Panc1 (cell line): ENCODE results near the gene HOXA9. TPM values are rescaled to one million over a fixed set of nuclear protein-coding genes. Genes with fewer than 3 reads are reported as not detected.

Source experiments
- ATAC-seq: fragments of 200-7000 bp; cut with Tn5 transposase; 2 replicates; pipeline ENCODE4 v1.9.1; 2020; ENCODE audit warnings: mild to moderate bottlenecking, moderate library complexity
- BruUV-seq: library from RNA; stranded (reverse); fragments of 400-500 nt; replicated peaks from 2 replicates; lab custom pipeline; 2021; lab: Mats Ljungman, UMichigan
- CTCF ChIA-PET: fragments of 300-600 bp; sonication (Branson Sonifier 250); formaldehyde crosslinking; loops from one replicate; lab custom pipeline; 2022; ENCODE audit warnings: antibody characterized with exemption; lab: Charles Lee
- POLR2A ChIA-PET: fragments of 300-600 bp; sonication (Branson Sonifier 250); formaldehyde crosslinking; loops from one replicate; lab custom pipeline; 2022; ENCODE audit warnings: antibody characterized with exemption; lab: Charles Lee
- DNase-seq: peaks from one replicate; pipeline ENCODE4 v3.0.0-alpha.2; 2010; ENCODE audit warnings: low read depth, low spot score
- H3K27ac ChIP-seq: 2 replicates; pipeline ENCODE4 v1.5.1; 2011; ENCODE audit warnings: mild to moderate bottlenecking, low read length, inconsistent platforms
- H3K27me3 ChIP-seq: fragments of 200-500 bp; sonication (Bioruptor generic); 2 replicates; pipeline ENCODE4 v1.6.0; 2014; ENCODE audit warnings: low read length, inconsistent platforms; ENCODE audit not compliant: control insufficient read depth, insufficient read depth
- H3K36me3 ChIP-seq: fragments of 200-500 bp; sonication (Bioruptor generic); 2 replicates; pipeline ENCODE4 v1.5.1; 2014; ENCODE audit warnings: inconsistent platforms, mild to moderate bottlenecking, low read length, moderate library complexity; ENCODE audit not compliant: control insufficient read depth, insufficient read depth
- H3K4me1 ChIP-seq: 2 replicates; pipeline ENCODE4 v1.5.1; 2011; ENCODE audit warnings: inconsistent platforms, mild to moderate bottlenecking, low read length, moderate library complexity; ENCODE audit not compliant: control insufficient read depth, insufficient read depth
- H3K4me3 ChIP-seq, 2 experiments: 2 replicates each; pipeline ENCODE4 v1.5.1; 2011 to 2012; ENCODE audit warnings: low read depth in 2 of 2, low read length in 2 of 2, mild to moderate bottlenecking in 2 of 2, inconsistent platforms in 1 of 2, moderate library complexity in 1 of 2
- H3K9me3 ChIP-seq: fragments of 200-500 bp; sonication (Bioruptor generic); 2 replicates; pipeline ENCODE4 v1.5.1; 2014; ENCODE audit warnings: low read depth, mild to moderate bottlenecking, inconsistent platforms, low read length, moderate library complexity; ENCODE audit not compliant: control insufficient read depth, insufficient read depth
- CTCF ChIP-seq: fragments of 450-650 bp; IDR thresholded peaks from 2 replicates; pipeline ENCODE4 v1.5.1; 2017; ENCODE audit warnings: mild to moderate bottlenecking
- POLR2AphosphoS5 ChIP-seq: IDR thresholded peaks from 2 replicates; pipeline ENCODE4 v1.6.1; 2012; ENCODE audit warnings: mild to moderate bottlenecking, low read depth, low read length, moderate library complexity
- SIN3A ChIP-seq: IDR thresholded peaks from 2 replicates; pipeline ENCODE4 v1.6.1; 2012; ENCODE audit warnings: low read depth, mild to moderate bottlenecking, low read length, moderate library complexity, borderline replicate concordance; ENCODE audit not compliant: insufficient read depth
- TCF7L2 ChIP-seq: IDR thresholded peaks from 2 replicates; pipeline ENCODE4 v1.6.1; 2011; ENCODE audit warnings: mild to moderate bottlenecking, low read depth, low read length, inconsistent platforms
- in situ Hi-C: cut with HindIII; loops from 2 replicates; pipeline ENCODE4 v1.10.0; 2016; ENCODE audit warnings: low sequenced_read_pairs, low pct_unique_long_range_greater_than_20kb
- intact Hi-C: fragments of 100-400 bp; cut with micrococcal nuclease; formaldehyde crosslinking; loops from one replicate; pipeline ENCODE4 v1.10.0; 2022; ENCODE audit not compliant: unreplicated experiment
- total RNA-seq: library from RNA; stranded (reverse); gene quantifications from one replicate; pipeline ENCODE4 v1.2.1, GENCODE V29; 2021; ENCODE audit not compliant: unreplicated experiment
- TF ChIP-seq, protein P1 (sequence below), 2 experiments: IDR thresholded peaks; 2 replicates each; pipeline ENCODE4 v1.6.1; 2011 to 2012; ENCODE audit warnings: low read depth in 2 of 2, control low read depth in 1 of 2, low read length in 1 of 2, mild to moderate bottlenecking in 1 of 2, moderate library complexity in 1 of 2; ENCODE audit not compliant: insufficient read depth in 1 of 2

HOXA9 gene
- total RNA-seq, 1 experiment from 2014 or later, result not detected

- no peaks in the 10 kb centered on the region; the same call in 1 of the 2 replicates for H3K36me3 ChIP-seq
- no peak for DNase-seq
- H3K27ac ChIP-seq, result no peak overlapping the region
- H3K27me3 ChIP-seq, result no peaks in the 10 kb centered on the region
- intact Hi-C loops, result loop anchor here (2.0 to 5.0 kb wide), 2 partner anchors 477 to 782 kb away; no protein-coding TSS in a partner anchor
- H3K4me3 ChIP-seq, result no peak overlapping the region
- ATAC-seq, result no peak
- 0 out of 2 replicates have a peak, but pooled peaks cover 3% of the 10 kb centered on the region for H3K4me1 ChIP-seq
- TF ChIP-seq TCF7L2 (no peak), POLR2AphosphoS5 (no peak), CTCF (no peak), SIN3A (no peak)
- TF ChIP-seq, protein P1, sequence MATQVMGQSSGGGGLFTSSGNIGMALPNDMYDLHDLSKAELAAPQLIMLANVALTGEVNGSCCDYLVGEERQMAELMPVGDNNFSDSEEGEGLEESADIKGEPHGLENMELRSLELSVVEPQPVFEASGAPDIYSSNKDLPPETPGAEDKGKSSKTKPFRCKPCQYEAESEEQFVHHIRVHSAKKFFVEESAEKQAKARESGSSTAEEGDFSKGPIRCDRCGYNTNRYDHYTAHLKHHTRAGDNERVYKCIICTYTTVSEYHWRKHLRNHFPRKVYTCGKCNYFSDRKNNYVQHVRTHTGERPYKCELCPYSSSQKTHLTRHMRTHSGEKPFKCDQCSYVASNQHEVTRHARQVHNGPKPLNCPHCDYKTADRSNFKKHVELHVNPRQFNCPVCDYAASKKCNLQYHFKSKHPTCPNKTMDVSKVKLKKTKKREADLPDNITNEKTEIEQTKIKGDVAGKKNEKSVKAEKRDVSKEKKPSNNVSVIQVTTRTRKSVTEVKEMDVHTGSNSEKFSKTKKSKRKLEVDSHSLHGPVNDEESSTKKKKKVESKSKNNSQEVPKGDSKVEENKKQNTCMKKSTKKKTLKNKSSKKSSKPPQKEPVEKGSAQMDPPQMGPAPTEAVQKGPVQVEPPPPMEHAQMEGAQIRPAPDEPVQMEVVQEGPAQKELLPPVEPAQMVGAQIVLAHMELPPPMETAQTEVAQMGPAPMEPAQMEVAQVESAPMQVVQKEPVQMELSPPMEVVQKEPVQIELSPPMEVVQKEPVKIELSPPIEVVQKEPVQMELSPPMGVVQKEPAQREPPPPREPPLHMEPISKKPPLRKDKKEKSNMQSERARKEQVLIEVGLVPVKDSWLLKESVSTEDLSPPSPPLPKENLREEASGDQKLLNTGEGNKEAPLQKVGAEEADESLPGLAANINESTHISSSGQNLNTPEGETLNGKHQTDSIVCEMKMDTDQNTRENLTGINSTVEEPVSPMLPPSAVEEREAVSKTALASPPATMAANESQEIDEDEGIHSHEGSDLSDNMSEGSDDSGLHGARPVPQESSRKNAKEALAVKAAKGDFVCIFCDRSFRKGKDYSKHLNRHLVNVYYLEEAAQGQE (IDR thresholded peaks at IDR 0.05; ENCODE audit: insufficient read depth in 1 of 2, low read depth in 2 of 2, low read length in 1 of 2), result no peak
- CTCF ChIA-PET, result interaction anchor here (0.5 to 1.2 kb wide), 3 partner anchors 316 to 866 kb away, joined by 3 to 4 read pairs (median 3); no protein-coding TSS in a partner anchor
- BruUV-seq, result no TSS peak
- no peaks in the 10 kb centered on the region for H3K9me3 ChIP-seq
- in situ Hi-C loops, result no loop called here
- POLR2A ChIA-PET, result interaction anchor here (0.6 kb wide), 1 partner anchor 167 kb away, joined by 5 read pairs; no protein-coding TSS in a partner anchor
Measured at GRCh38 chr7:27159266-27160144, 5.8 kb downstream of the HOXA9 start.

- DNase-seq (no peak), ATAC-seq (no peak)
- Histone ChIP-seq H3K4me1 (0 out of 2 replicates have a peak, but pooled peaks cover 3% of the 10 kb centered on the region), H3K27ac (no peak overlapping the region), H3K4me3 (no peak overlapping the region), H3K27me3 (no peaks in the 10 kb centered on the region), H3K36me3 (no peaks in the 10 kb centered on the region; the same call in 1 of the 2 replicates), H3K9me3 (no peaks in the 10 kb centered on the region)
- BruUV-seq, result no TSS peak
- ChIA-PET CTCF (interaction anchor here (0.5 to 1.2 kb wide), 3 partner anchors 315 to 629 kb away, joined by 3 to 4 read pairs (median 3); no protein-coding TSS in a partner anchor), POLR2A (no interaction called here)
- in situ Hi-C loops, result no loop called here
- intact Hi-C loops, result no loop called here
- TF ChIP-seq, protein P1 (IDR thresholded peaks at IDR 0.05; ENCODE audit: insufficient read depth in 1 of 2, low read depth in 2 of 2, low read length in 1 of 2), result no peak
- TF ChIP-seq TCF7L2 (no peak), CTCF (no peak), POLR2AphosphoS5 (no peak), SIN3A (no peak)
Measured at GRCh38 chr7:27158436-27159265, 6.7 kb downstream of the HOXA9 start.
